ENCODE results near the gene C14orf180. TPM values are rescaled to one million over a fixed set of nuclear protein-coding genes. Genes with fewer than 3 reads are reported as not detected.

Gene C14orf180
- total RNA-seq, 1 experiment from 2014 or later, result not detected

GRCh38 chr14:104550340-104550860, 29.2 kb upstream of the C14orf180 start:
- no TSS peak for BruUV-seq (replicated peaks)
- Histone ChIP-seq H3K9ac (ENCODE audit: low read length) (no peak overlapping the region), H3F3A (ENCODE audit: low read length, unreplicated experiment) (no peaks in the 10 kb centered on the region), H3K4me2 (ENCODE audit: low read length) (no peak overlapping the region), H4K20me1 (ENCODE audit: low read length) (no peaks in the 10 kb centered on the region), H2AFZ (ENCODE audit: low read length) (no peak overlapping the region), H3K79me2 (ENCODE audit: low read length) (no peaks in the 10 kb centered on the region), H3K9me3 (ENCODE audit: low read length) (no peaks in the 10 kb centered on the region), H3K36me3 (ENCODE audit: low read depth, low read length) (no peaks in the 10 kb centered on the region), H3K4me3 (ENCODE audit: low read length) (no peak overlapping the region), H3K27ac (ENCODE audit: low read length) (no peak overlapping the region), H3K4me1 (ENCODE audit: insufficient read depth, low read length) (no peaks in the 10 kb centered on the region), H3K9me2 (replicated peaks; ENCODE audit: low read length) (no peaks in the 10 kb centered on the region), H3K27me3 (ENCODE audit: low read length) (peaks cover 88% of the 10 kb centered on the region)
- no peak for TF ChIP-seq CTCF (conservative IDR thresholded peaks at IDR 0.05; ENCODE audit: low read depth, low read length)
- no peak for TF ChIP-seq EZH2 (IDR thresholded peaks at IDR 0.05; ENCODE audit: low read length, unreplicated experiment)
- no peak for TF ChIP-seq EZH2phosphoT487 (IDR thresholded peaks at IDR 0.05; ENCODE audit: borderline replicate concordance, low read length)
- ATAC-seq, result no peak
- CTCF ChIA-PET, result no interaction called here
- POLR2A ChIA-PET (ENCODE audit: unreplicated experiment), result no interaction called here
- DNase-seq, result no peak
- intact Hi-C loops (cut with micrococcal nuclease), result no loop called here

GRCh38 chr14:104550861-104551728, 28.5 kb upstream of the C14orf180 start:
- Histone ChIP-seq H3K9me3 (ENCODE audit: low read length) (no peaks in the 10 kb centered on the region), H3K36me3 (ENCODE audit: low read depth, low read length) (no peaks in the 10 kb centered on the region), H3F3A (ENCODE audit: low read length, unreplicated experiment) (no peaks in the 10 kb centered on the region), H4K20me1 (ENCODE audit: low read length) (no peaks in the 10 kb centered on the region), H3K9me2 (replicated peaks; ENCODE audit: low read length) (no peaks in the 10 kb centered on the region), H2AFZ (ENCODE audit: low read length) (no peak overlapping the region), H3K4me2 (ENCODE audit: low read length) (no peak overlapping the region), H3K4me3 (ENCODE audit: low read length) (no peak overlapping the region), H3K4me1 (ENCODE audit: insufficient read depth, low read length) (no peaks in the 10 kb centered on the region), H3K27ac (ENCODE audit: low read length) (no peak overlapping the region), H3K79me2 (ENCODE audit: low read length) (no peaks in the 10 kb centered on the region), H3K9ac (ENCODE audit: low read length) (no peak overlapping the region), H3K27me3 (ENCODE audit: low read length) (peaks cover 88% of the 10 kb centered on the region)
- BruUV-seq (replicated peaks), result no TSS peak
- POLR2A ChIA-PET (ENCODE audit: unreplicated experiment), result no interaction called here
- intact Hi-C loops (cut with micrococcal nuclease), result no loop called here
- ATAC-seq, result no peak
- peak; percentile 18 for DNase-seq
- no peak for TF ChIP-seq EZH2phosphoT487 (IDR thresholded peaks at IDR 0.05; ENCODE audit: borderline replicate concordance, low read length)
- TF ChIP-seq EZH2 (IDR thresholded peaks at IDR 0.05; ENCODE audit: low read length, unreplicated experiment), result no peak
- TF ChIP-seq CTCF (conservative IDR thresholded peaks at IDR 0.05; ENCODE audit: low read depth, low read length), result peak; percentile 44
- CTCF ChIA-PET, result no interaction called here
